ENCODE results near the gene LRRTM4.
"Not testable (repeated sequence)": the region's sequence is repeated elsewhere in the genome, so short reads cannot be mapped to it uniquely, and the experiment has no call there.

Gene LRRTM4

GRCh38 chr2:76745605-76746004, 776.6 kb downstream of the LRRTM4 start:
- no peak for DNase-seq (ENCODE audit: low spot score)

GRCh38 chr2:76737607-76738006, 784.6 kb downstream of the LRRTM4 start:
- DNase-seq (ENCODE audit: low spot score): no peak

- DNase-seq (ENCODE audit: low spot score): no peak
These were observed 788.4 kb downstream of the LRRTM4 start for GRCh38 chr2:76733736-76734135.

GRCh38 chr2:76731157-76731556, 791.0 kb downstream of the LRRTM4 start:
- no peak for DNase-seq (ENCODE audit: low spot score)

GRCh38 chr2:76730021-76730420, 792.2 kb downstream of the LRRTM4 start:
- no peak for DNase-seq (ENCODE audit: low spot score)

- no peak for DNase-seq (ENCODE audit: low spot score)
These were observed 801.0 kb downstream of the LRRTM4 start for GRCh38 chr2:76721226-76721625.

GRCh38 chr2:76713312-76713711, 808.9 kb downstream of the LRRTM4 start:
- no peak for DNase-seq (ENCODE audit: low spot score)

GRCh38 chr2:76711490-76711889, 810.7 kb downstream of the LRRTM4 start:
- no peak for DNase-seq (ENCODE audit: low spot score)

GRCh38 chr2:76700894-76701293, 821.3 kb downstream of the LRRTM4 start:
- no peak for DNase-seq (ENCODE audit: low spot score)

- not testable (repeated sequence) for DNase-seq (ENCODE audit: low spot score)
These were observed 824.0 kb downstream of the LRRTM4 start for GRCh38 chr2:76697998-76698713.

All from putamen (tissue), 1 donor.